ENCODE measurements around the gene MTSS2. TPM values are rescaled to one million over a fixed set of nuclear protein-coding genes. Genes with fewer than 3 reads are reported as not detected.

Gene MTSS2
- total RNA-seq, 1 experiment from 2014 or later, result 47.6 TPM

DNA sequence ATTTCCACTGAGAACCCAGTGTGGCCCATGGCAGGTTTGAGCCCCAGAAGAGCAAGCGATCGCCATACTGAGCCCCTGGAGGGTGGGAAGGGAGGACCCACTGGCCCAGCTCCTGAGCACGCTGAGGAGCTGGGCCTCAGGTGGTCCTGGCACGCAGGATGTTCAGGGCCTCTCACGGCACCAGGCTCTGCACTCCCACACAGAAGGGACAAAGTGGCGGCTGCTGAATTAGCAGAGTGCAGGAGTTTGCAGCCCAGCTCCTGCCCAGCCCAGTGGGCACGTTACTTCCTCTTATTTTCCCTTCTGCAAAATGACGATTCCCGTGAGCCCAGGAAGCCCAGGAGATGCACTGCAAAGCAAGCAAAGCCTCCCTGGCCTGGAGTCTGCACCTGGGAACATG is 42.3 kb upstream of the MTSS2 start:
- no peaks in the 10 kb centered on the region for H3K27me3 ChIP-seq (replicated peaks; ENCODE audit: insufficient read depth, low read depth, low read length, poor library complexity)
- TF ChIP-seq, protein P1, sequence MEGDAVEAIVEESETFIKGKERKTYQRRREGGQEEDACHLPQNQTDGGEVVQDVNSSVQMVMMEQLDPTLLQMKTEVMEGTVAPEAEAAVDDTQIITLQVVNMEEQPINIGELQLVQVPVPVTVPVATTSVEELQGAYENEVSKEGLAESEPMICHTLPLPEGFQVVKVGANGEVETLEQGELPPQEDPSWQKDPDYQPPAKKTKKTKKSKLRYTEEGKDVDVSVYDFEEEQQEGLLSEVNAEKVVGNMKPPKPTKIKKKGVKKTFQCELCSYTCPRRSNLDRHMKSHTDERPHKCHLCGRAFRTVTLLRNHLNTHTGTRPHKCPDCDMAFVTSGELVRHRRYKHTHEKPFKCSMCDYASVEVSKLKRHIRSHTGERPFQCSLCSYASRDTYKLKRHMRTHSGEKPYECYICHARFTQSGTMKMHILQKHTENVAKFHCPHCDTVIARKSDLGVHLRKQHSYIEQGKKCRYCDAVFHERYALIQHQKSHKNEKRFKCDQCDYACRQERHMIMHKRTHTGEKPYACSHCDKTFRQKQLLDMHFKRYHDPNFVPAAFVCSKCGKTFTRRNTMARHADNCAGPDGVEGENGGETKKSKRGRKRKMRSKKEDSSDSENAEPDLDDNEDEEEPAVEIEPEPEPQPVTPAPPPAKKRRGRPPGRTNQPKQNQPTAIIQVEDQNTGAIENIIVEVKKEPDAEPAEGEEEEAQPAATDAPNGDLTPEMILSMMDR (conservative IDR thresholded peaks at IDR 0.05; ENCODE audit: low read depth, low read length), result no peak
- no peak for TF ChIP-seq EZH2 (IDR thresholded peaks at IDR 0.05; ENCODE audit: borderline replicate concordance, low read depth, low read length, poor library complexity, severe bottlenecking)
- POLR2A ChIA-PET (ENCODE audit: low non-redundant PET), result no interaction called here
- no peaks in the 10 kb centered on the region for H3K9me3 ChIP-seq (ENCODE audit: low read depth, low read length, poor library complexity, severe bottlenecking)
- DNase-seq (ENCODE audit: low spot score), result no peak
- intact Hi-C loops (cut with micrococcal nuclease; ENCODE audit: unreplicated experiment), result no loop called here
- H3K27ac ChIP-seq (ENCODE audit: low read depth, low read length, poor library complexity, severe bottlenecking), result no peak overlapping the region
- peaks cover 3% of the 10 kb centered on the region for H3K36me3 ChIP-seq (ENCODE audit: insufficient read depth, low read length, poor library complexity, severe bottlenecking)
- no peaks in the 10 kb centered on the region for H3K4me1 ChIP-seq (ENCODE audit: insufficient read depth, low read length, poor library complexity, severe bottlenecking)
- BruUV-seq (replicated peaks), result no TSS peak
- H3K4me3 ChIP-seq (ENCODE audit: low read depth, low read length, poor library complexity, severe bottlenecking), result no peak overlapping the region
- CTCF ChIA-PET, result no interaction called here

DNA sequence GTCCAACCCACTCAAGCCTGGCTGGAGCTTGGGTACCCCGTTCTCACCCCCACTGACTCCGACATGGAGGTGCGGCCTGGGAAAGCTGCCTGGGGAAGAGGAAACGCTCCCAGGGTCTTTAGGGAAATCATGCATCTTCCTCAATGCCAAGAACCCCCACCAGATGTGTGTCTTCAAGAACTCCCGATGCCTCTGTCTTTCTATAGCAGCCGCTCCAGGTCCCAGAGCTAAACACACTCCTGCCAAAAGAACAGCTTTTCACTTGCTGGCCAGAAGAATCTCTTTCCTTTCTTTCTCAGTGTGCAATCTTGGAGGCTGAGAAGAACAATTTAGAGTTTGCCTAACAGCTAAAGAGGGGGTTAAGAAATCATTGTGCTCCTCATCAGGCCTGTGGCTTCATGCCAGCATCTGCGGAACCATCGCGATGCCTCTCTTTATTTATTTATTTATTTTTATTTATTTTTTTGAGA is 41.1 kb upstream of the MTSS2 start:
- no peaks in the 10 kb centered on the region for H3K4me1 ChIP-seq (ENCODE audit: insufficient read depth, low read length, poor library complexity, severe bottlenecking)
- H3K36me3 ChIP-seq (ENCODE audit: insufficient read depth, low read length, poor library complexity, severe bottlenecking), result peaks cover 3% of the 10 kb centered on the region
- H3K27me3 ChIP-seq (replicated peaks; ENCODE audit: insufficient read depth, low read depth, low read length, poor library complexity), result no peaks in the 10 kb centered on the region
- H3K4me3 ChIP-seq (ENCODE audit: low read depth, low read length, poor library complexity, severe bottlenecking), result no peak overlapping the region
- H3K9me3 ChIP-seq (ENCODE audit: low read depth, low read length, poor library complexity, severe bottlenecking), result no peaks in the 10 kb centered on the region
- POLR2A ChIA-PET (ENCODE audit: low non-redundant PET), result no interaction called here
- CTCF ChIA-PET, result no interaction called here
- no TSS peak for BruUV-seq (replicated peaks)
- no peak overlapping the region for H3K27ac ChIP-seq (ENCODE audit: low read depth, low read length, poor library complexity, severe bottlenecking)
- intact Hi-C loops (cut with micrococcal nuclease; ENCODE audit: unreplicated experiment), result no loop called here
- DNase-seq (ENCODE audit: low spot score), result no peak
- TF ChIP-seq EZH2 (IDR thresholded peaks at IDR 0.05; ENCODE audit: borderline replicate concordance, low read depth, low read length, poor library complexity, severe bottlenecking), result no peak

DNA sequence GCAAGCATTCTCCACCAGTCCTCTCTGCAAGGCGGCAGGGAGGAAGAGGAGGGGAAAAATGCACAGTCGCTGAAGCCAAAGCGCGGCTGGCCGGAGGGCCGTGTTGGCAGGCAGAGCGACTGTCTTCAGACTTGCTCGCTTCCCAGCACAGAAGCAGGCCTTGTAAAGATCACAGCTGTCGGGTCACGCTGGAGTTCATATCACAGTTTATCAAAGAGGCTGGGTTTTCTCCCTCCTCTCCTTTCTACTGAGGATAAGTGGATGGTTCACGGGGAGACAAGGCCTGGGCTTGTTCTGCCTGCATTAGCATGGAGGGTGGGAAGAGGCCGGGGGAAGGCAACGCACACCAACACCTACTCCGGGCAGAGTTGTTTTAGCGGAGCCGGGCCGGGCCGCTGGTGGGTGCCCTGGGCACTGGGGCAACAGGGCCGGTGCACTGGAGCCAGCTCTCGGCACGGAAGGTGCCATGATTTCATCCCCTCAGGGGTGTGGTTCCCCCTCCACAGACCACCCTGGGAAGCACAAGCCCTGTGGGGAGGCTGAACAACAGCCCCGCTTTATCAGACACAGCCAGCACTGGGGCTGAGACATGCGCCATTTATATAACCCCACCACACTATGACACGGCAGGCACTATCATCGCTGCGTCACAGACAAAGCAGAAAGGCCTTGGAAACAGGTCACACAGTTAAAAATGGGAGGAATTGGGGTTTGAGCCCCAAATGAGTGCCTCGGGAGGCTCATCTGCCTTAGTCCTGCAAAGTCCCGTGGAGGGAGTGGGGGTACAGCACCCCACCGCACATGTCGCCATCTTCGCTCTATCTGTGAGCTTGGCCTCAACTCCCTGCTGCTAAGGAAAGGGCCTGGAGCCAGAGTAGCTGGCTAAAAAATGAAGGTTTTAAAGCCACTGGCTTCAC is 40.3 kb upstream of the MTSS2 start:
- H3K27me3 ChIP-seq (replicated peaks; ENCODE audit: insufficient read depth, low read depth, low read length, poor library complexity), result no peaks in the 10 kb centered on the region
- H3K27ac ChIP-seq (ENCODE audit: low read depth, low read length, poor library complexity, severe bottlenecking), result no peak overlapping the region
- DNase-seq (ENCODE audit: low spot score), result no peak
- no peaks in the 10 kb centered on the region for H3K4me1 ChIP-seq (ENCODE audit: insufficient read depth, low read length, poor library complexity, severe bottlenecking)
- peaks cover 3% of the 10 kb centered on the region for H3K36me3 ChIP-seq (ENCODE audit: insufficient read depth, low read length, poor library complexity, severe bottlenecking)
- no peak overlapping the region for H3K4me3 ChIP-seq (ENCODE audit: low read depth, low read length, poor library complexity, severe bottlenecking)
- BruUV-seq (replicated peaks), result no TSS peak
- TF ChIP-seq, protein P1 (conservative IDR thresholded peaks at IDR 0.05; ENCODE audit: low read depth, low read length), result no peak
- no peak for TF ChIP-seq EZH2 (IDR thresholded peaks at IDR 0.05; ENCODE audit: borderline replicate concordance, low read depth, low read length, poor library complexity, severe bottlenecking)
- intact Hi-C loops (cut with micrococcal nuclease; ENCODE audit: unreplicated experiment), result no loop called here
- ChIA-PET POLR2A (ENCODE audit: low non-redundant PET) (no interaction called here), CTCF (no interaction called here)
- H3K9me3 ChIP-seq (ENCODE audit: low read depth, low read length, poor library complexity, severe bottlenecking), result no peaks in the 10 kb centered on the region
